GM12891 (cell line): ENCODE measurements around the gene PCSK7.
A peak's percentile ranks its signal among the peaks of the same experiment; 100 is the strongest.

Experiments
- DNase-seq: peaks from one replicate; pipeline ENCODE4 v3.0.0; 2011; ENCODE audit warnings: low spot score; ENCODE audit not compliant: insufficient read length
- FAIRE-seq: peaks from 2 replicates; lab custom pipeline; 2011; peaks lifted over from hg19 to GRCh38; lab: Jason Lieb, UNC
- PAX5 ChIP-seq: IDR thresholded peaks from 2 replicates; pipeline ENCODE4 v1.6.1; 2011; ENCODE audit warnings: low read length, moderate library complexity, mild to moderate bottlenecking; ENCODE audit not compliant: insufficient read depth, severe bottlenecking
- POLR2A ChIP-seq: IDR thresholded peaks from 2 replicates; pipeline ENCODE4 v1.6.1; 2011; ENCODE audit warnings: low read depth, low read length, control low read depth
- POLR2AphosphoS5 ChIP-seq: IDR thresholded peaks from 2 replicates; pipeline ENCODE4 v1.6.1; 2011; ENCODE audit warnings: low read depth, low read length, control low read depth
- POU2F2 ChIP-seq: IDR thresholded peaks from 2 replicates; pipeline ENCODE4 v1.6.1; 2011; ENCODE audit warnings: low read depth, mild to moderate bottlenecking, control low read depth, low read length, moderate library complexity
- SPI1 ChIP-seq: IDR thresholded peaks from 2 replicates; pipeline ENCODE4 v1.6.1; 2011; ENCODE audit warnings: low read depth, low read length, control low read depth
- TAF1 ChIP-seq: IDR thresholded peaks from 2 replicates; pipeline ENCODE4 v1.6.1; 2011; ENCODE audit warnings: low read depth, low read length, control low read depth

The PCSK7 gene

GRCh38 chr11:117223741-117224689 lies 7.9 kb downstream of the PCSK7 start:
- no peak for DNase-seq
- TF ChIP-seq PAX5 (no peak), POU2F2 (no peak), POLR2A (no peak), TAF1 (no peak), POLR2AphosphoS5 (no peak), SPI1 (no peak)
- FAIRE-seq, result no peak

- no peak for TF ChIP-seq PAX5
- TF ChIP-seq POLR2A, result no peak
- no peak for TF ChIP-seq TAF1
- TF ChIP-seq POU2F2, result no peak
- TF ChIP-seq SPI1, result no peak
- TF ChIP-seq POLR2AphosphoS5, result no peak
- FAIRE-seq, result no peak
- no peak for DNase-seq
Measured at GRCh38 chr11:117222991-117223740, 8.7 kb downstream of the PCSK7 start.

DNA sequence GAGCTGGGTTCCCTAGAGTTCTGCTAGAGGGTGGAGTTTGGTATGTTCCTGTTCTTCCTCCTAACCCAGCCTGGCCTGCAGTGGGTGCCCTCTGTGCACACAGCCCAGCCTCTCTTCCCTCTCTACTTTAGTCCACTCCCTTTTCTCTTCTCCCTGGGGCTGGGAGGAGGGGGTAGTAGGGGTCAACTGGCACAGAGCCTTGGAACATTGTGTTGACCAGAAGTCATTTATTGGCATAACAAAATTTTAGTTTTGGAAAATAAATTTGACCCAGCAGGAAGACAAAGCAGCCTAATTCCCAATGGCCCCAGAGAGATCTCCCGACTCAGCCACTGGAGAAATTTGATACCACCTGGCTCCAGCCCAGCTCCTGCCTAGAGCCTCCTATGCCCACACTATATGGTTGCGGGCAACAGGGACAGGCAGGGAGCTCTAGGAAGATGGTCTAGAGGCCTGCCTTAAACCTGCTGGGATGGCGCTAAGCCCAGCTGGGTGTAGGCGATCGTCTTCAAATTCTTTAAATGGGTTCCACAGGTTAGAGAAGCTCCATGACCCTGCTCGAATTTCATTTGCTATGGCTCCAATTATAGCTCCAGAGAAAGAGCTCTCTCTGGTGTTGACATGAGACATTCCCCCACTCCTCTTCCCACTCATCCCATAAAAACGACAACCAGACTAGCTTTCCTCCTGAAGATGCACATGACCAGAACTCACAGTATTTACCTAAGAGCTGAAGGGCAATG lies 9.9 kb downstream of the PCSK7 start:
- FAIRE-seq, result no peak
- DNase-seq, result no peak

GRCh38 chr11:117220999-117221774 lies 10.7 kb downstream of the PCSK7 start:
- TF ChIP-seq POLR2A (no peak), TAF1 (no peak), PAX5 (no peak)
- DNase-seq (no peak), FAIRE-seq (no peak)

More for the DNA sequence above, 9.9 kb downstream of the PCSK7 start:
- TF ChIP-seq SPI1, result no peak
- no peak for TF ChIP-seq TAF1
- no peak for TF ChIP-seq POLR2A
- no peak for TF ChIP-seq POLR2AphosphoS5
- no peak for TF ChIP-seq POU2F2
- TF ChIP-seq PAX5, result no peak

DNA sequence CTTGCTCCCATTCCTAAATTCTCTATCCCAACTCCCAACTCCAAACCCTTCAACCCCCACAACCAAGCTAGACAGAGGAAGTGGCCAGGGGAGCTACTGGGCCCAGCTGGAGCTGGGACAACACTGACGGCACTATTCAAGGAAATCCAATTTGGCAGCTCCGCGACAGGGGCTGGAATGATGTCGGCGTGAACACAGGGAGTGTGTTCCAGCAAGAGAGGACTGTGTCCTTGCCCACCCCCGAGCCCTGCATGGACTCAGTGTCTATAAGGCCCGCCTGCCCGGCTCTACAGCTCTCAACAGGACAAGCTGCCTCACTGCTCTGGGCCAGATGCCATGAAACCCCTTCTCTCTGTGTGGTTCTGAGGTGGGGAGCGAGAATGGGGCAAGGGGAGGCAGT lies 11.3 kb downstream of the PCSK7 start:
- no peak for TF ChIP-seq POLR2AphosphoS5
- TF ChIP-seq POU2F2, result no peak
- TF ChIP-seq POLR2A, result no peak
- TF ChIP-seq TAF1, result no peak
- TF ChIP-seq SPI1, result no peak
- TF ChIP-seq PAX5, result no peak
- DNase-seq (no peak), FAIRE-seq (no peak)

DNA sequence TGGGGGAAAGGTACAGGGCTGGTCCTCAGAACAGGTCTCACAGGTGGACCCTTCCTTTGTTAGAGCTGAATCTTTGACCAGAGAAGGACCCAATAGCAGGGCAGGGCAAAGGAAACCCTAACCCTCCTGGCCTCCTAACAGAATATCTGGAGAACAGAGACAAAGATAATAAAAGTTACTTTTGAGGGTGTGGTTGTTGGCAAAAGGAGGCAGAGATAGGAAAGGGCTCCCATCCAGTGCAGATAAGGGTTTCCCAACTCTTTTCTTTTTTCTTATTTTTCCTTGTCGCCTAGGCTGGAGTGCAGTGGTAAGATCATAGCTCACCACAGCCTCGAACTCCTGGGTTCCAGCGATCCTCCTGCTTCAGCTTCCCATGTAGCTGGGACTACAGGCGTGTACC lies 11.9 kb downstream of the PCSK7 start:
- DNase-seq (no peak), FAIRE-seq (no peak)
- no peak for TF ChIP-seq SPI1
- TF ChIP-seq POLR2A, result no peak
- TF ChIP-seq PAX5, result no peak
- no peak for TF ChIP-seq POLR2AphosphoS5
- no peak for TF ChIP-seq TAF1
- no peak for TF ChIP-seq POU2F2

GRCh38 chr11:117219455-117219854 lies 12.4 kb downstream of the PCSK7 start:
- FAIRE-seq (no peak), DNase-seq (no peak)
- no peak for TF ChIP-seq POLR2A
- TF ChIP-seq POU2F2, result no peak
- TF ChIP-seq POLR2AphosphoS5, result no peak
- no peak for TF ChIP-seq TAF1
- no peak for TF ChIP-seq PAX5

GRCh38 chr11:117219001-117219400 lies 12.9 kb downstream of the PCSK7 start:
- no peak for DNase-seq
- TF ChIP-seq POLR2AphosphoS5 (no peak), SPI1 (no peak), PAX5 (no peak), TAF1 (no peak), POLR2A (no peak)
- no peak for FAIRE-seq

GRCh38 chr11:117218133-117218915 lies 13.5 kb downstream of the PCSK7 start:
- FAIRE-seq (no peak), DNase-seq (no peak)
- TF ChIP-seq POLR2A (0 out of 2 replicates have a peak, but pooled peaks have one; percentile 19), SPI1 (no peak), POLR2AphosphoS5 (no peak), PAX5 (no peak), TAF1 (no peak), POU2F2 (no peak)
